ENCODE data around the gene PRTG.
"Not testable (repeated sequence)": the region's sequence is repeated elsewhere in the genome, so short reads cannot be mapped to it uniquely, and the experiment has no call there.

Gene PRTG

DNA sequence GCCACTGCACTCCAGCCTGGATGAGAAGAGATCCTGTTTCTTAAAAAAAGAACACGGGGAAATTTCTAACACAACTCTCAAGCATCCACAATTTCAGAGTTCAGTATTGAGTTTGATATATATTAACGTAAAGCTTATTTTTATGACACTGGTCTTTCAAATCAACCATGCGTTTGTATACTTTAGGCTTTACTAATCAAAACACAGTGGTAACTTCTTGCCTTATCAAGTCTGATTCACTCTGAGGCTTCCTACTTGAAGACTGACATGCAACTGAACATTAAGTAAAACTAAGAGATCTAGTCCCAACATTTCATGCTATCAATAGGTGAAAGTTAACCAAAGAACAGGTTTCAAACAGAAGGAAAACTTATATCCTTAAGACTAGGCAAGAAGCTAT, 46.7 kb downstream of the PRTG start:
- DNase-seq (ENCODE audit: low spot score) = no peak

DNA sequence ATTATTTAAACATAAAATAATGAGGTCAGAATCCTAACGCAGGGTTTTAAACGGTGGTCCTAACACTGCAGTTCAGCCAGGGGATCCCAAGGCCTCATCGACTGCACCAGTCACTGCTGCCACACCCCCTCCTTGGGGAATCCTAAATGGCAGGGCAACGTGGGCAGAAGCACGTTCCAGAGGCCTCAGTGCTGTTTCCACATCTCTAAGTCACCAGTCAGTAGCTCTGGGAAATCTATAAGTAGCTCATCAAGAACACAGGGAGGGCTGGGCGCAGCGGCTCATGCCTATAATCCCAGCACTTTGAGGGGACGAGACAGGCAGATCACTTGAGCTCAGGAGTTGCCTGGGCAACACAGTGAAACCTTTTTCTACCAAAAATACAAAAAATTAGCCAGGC, 47.5 kb downstream of the PRTG start:
- DNase-seq (ENCODE audit: low spot score) = no peak

DNA sequence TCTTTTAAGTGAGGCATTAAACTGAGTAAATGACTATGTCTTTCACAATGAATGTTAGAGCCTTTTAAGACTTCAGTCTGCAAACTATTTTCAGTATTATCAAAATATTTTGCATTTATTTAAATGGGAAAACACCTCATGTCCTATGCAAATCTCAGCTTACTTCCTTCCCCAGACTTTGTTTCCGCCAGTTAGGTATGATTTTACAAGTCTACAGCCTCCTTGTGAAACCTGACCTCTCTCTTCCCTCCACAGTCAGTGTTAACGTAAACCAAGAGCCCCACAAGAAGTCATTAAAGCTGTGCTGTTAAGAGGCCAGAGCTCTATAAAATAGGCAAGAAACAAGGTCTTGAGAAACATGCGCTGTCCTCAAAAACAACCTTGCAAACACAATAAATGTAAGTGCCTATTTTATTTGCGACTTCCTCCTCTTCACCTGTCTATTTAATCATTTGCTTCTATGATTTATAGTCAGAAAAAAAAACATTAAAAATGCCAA, 48.3 kb downstream of the PRTG start:
- no peak for DNase-seq (ENCODE audit: low spot score)

DNA sequence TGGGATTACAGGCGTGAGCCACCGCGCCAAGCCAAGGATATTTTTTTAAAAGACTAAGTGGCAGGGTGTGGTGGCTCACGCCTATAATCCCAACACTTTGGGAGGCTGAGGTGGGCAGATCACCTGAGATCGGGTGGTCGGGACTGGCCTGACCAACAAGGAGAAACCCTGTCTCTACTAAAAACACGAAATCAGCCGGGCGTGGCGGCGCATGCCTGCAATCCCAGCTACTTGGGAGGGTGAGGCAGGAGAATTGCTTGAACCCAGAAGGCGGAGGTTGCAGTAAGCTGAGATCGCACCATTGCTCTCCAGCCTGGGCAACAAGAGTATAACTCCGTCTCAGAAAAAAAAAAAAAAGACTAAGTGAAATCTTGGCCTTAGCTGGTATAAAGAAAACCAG, 49.8 kb downstream of the PRTG start:
- DNase-seq (ENCODE audit: low spot score) = not testable (repeated sequence)

DNA sequence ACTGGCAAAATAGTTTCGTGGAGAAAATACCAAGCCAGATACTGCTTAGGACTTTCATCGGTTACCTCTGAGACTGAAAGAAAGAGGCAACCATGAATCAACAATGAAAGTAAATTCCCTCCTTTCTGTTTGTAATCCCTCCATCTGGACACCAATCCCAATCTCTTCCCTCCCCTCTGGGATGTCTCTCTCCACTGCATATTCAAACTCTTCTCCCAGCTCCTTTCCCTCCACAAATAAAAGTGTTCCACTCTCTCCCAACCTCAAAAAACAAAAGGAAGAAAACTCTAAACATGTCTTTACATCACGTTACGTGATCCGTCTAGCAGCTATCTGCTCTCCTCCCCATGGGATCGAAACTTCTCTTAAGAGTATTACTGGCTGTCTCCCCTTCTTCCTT, 55.2 kb downstream of the PRTG start:
- DNase-seq (ENCODE audit: low spot score) = no peak

DNA sequence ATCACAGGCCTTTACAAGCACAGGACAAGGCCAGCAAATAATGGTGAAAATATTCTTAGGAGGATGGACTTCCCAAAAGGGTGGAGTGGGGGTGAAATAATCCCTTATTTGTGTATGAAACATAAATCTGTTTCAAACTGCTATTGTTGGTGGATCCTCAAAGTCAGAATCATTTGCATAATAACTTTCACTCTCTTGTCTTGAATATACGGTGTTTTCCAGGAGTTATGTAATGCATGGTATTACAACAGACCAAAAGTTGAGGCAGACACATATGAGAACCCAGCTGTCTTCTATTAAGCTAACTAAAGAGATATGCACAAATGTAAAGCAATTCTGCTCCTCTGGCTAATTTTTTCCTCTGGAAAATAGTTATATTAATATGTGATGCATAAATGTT, 57.7 kb downstream of the PRTG start:
- no peak for DNase-seq (ENCODE audit: low spot score)

DNA sequence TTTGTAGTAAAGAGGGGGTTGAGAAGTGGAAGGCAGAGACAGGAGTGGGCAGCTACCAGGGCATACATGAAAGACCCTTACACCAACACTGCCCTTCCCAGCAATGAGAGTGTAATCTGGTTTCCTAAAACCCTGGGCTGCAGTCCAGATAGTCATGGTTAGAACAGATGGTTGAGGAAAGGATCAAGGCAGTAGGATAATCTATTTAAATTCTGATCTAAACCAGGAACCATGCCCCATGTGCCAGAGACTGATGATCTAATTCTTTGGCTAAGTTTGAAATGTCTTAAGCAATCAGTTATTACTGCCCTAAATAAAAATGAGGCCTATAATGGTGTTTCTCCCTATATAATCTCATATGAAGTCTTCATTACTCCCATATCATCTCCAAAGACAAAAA, 59.6 kb downstream of the PRTG start:
- DNase-seq (ENCODE audit: low spot score) = no peak

DNA sequence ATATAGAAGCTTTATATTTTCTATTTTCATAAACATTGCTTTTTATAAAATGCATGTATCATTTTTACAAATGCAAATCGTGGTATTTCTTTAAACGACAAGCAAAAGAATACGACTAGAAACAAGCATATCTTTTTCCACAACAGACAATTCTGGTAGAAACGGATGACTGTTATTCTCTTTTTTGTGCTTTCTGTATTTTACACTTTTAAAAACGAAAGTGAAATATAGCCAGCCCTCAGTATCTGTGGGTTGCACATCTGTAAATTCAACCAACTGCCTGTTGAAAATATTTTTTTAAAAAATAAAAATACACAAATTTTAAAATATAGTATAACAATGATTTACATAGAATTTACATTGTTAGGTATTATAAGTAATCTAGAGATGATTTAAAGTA, 61.3 kb downstream of the PRTG start:
- no peak for DNase-seq (ENCODE audit: low spot score)

DNA sequence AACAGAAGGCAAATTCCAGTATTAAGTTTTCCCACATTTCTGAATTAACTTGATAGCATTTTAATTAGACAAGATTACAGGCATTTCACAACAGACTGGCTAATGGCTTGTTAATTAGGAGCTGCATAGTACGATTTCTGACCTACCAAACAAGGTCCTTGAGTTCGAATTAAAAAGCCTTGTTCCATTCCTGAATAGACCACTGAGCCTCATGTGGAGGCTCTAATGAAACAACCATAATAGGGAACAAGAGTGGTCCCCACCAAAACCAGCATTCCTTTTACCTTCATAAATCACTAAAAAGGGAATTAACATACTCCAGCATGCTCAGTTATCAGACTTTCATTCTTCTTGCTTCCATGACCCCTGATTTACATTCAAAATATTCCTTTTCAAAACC, 66.4 kb downstream of the PRTG start:
- no peak for DNase-seq (ENCODE audit: low spot score)

DNA sequence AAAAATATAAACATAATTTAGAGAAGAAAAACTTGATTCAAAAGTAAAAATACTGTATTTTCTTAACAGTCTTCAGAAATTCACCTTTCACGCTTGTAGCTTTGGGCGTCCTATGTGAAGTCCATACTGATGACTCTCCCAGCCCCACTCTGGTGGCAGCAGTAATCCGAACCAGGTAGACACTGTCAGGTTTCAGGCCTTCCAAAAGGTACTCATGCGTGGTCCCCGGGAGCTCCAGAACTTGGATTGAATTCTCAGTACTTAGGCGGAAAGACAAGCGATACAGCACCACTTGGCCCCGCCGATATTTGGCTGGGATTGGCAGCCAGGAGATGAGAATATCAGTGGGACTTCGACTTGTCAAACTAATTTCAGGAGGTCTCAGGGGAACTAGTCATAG, 69.7 kb downstream of the PRTG start:
- no peak for DNase-seq (ENCODE audit: low spot score)

DNA sequence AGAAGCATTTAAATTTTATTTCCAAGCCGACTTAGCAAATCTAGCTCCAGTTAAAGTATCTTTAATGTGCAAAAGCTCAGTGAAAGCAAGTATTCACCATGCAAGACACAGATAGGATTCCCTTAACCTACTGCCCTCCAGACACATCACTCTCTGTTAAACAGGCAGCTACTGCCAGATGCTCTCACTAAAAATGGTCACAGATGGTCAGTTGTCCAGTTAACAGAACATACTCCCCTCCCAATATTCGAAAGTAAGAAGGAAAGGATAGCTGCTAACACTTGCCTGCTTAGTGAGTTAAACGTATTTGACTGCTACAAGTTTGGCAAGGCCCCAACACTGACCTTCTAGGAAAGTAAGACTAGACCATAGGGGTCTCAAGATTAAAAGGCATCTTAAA, 73.7 kb downstream of the PRTG start:
- no peak for DNase-seq (ENCODE audit: low spot score)

DNA sequence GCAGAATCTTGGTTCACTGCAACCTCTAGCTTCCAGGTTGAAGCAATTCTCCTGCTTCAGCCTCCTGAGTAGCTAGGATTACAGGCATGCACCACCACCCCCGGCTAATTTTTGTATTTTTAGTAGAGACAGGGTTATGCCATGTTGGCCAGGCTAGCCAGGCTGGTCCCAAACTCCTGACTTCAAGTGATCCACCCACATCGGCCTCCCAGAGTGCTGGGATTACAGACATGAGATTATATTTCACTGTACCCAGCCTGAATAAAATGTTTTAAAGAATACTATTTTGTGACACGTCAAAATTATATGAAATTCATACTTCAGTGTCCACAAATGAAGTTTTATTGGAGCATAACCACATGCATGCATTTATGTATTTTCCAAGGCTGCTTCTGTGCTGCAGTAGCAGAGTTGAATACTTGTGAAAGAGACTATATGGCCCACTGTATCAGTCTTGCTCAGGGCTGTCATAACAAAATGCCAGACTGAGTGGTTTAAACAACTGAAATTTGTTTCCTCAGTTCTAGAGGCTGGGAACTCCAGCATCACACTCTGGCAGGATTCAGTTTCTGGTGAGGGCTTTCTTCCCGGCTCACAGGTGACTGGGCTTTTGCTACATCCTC, 77.2 kb downstream of the PRTG start:
- no peak for DNase-seq (ENCODE audit: low spot score)

DNA sequence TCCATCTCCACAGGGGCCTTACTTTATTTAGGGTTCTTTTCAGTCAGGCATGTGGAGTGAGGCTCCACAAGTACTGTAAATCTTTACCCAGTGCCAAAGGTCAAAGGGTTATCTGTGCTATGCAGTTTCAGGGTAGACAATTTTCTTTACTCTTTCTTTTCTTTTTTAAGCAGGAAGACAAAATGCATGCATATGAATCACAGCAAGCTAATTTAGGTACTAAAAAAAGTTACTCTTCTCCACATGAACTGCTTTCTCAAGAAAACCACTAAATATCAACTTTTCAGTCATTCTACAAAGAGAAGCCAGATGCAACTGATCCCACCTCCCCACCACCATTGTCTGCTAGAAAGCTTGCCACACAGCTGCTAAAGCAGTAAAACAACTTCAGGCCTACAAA, 81.5 kb downstream of the PRTG start:
- DNase-seq (ENCODE audit: low spot score) = no peak

DNA sequence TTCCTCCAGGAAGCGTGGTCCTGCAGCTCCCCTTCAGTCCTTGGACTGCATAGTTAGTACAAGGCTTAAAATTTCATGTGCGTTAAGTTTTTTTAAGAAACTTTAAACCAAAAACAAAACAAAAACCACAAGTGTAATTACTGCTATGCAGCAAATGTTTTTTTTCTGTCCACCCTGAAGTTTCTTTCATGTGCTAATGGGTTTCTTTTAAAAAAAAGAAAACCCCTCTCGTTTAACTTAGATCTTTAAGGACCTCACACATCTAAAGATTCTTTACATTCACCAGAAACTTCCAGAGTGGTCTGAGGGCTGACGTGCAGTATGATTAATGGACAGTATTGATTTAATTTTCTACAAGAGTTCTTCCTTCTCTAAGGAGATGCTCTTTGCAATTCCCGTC, 82.8 kb downstream of the PRTG start:
- DNase-seq (ENCODE audit: low spot score) = no peak

DNA sequence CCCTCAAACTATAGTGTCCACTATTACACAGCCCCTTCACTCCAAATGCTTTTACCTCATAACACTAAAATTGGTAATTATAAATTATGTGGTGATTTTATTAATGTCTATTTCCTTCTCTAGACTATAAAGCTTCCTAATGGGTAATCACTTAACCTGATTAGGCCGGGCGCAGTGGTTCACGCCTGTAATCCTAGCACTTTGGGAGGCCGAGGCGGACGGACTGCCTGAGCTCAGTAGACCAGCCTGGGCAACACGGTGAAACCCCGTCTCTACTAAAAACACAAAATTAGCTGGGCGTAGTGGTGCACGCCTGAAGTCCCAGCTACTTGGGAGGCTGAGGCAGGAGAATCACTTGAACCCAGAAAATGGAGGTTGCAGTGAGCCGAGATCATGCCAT, 83.5 kb downstream of the PRTG start:
- no peak for DNase-seq (ENCODE audit: low spot score)

DNA sequence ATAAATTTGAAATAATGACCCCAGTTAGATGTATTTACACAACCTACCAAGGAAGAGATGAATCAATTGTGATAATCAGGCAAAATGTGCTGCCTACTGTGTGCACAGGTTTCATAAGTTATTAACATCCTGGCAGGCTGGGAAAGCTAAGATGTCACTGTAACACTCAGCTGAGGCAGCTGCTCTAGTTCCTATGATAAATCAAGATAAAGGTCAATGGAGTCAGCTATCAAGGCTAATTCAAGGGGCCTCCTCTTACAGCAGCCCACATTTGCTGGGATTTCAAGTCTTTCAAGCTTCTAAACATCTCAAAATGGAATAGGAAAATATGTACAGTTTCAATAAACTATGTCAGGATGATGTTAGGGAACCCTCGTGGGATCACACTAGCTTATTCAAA, 84.1 kb downstream of the PRTG start:
- no peak for DNase-seq (ENCODE audit: low spot score)

DNA sequence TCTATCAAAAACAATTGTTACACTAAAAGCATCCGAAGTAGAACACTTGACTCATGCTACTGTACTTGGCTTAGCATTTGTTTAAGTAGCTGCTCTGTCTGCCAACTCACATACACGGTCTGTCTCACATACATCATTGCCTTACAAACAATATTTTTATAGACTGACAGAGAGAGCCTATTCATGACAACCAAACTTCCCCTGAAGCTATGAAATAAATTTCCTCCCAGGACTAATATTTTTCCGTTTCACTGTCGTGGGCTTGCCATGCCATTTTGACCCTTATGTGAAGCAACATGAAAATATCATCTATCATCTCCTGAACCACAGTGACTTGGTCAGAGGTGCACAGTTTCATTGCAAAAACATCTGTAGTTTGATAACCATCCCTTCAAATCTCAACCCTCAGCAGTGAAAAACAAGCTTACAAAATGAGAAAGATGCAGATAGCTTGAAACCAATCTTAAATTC, 88.4 kb downstream of the PRTG start:
- DNase-seq (ENCODE audit: low spot score) = no peak

DNA sequence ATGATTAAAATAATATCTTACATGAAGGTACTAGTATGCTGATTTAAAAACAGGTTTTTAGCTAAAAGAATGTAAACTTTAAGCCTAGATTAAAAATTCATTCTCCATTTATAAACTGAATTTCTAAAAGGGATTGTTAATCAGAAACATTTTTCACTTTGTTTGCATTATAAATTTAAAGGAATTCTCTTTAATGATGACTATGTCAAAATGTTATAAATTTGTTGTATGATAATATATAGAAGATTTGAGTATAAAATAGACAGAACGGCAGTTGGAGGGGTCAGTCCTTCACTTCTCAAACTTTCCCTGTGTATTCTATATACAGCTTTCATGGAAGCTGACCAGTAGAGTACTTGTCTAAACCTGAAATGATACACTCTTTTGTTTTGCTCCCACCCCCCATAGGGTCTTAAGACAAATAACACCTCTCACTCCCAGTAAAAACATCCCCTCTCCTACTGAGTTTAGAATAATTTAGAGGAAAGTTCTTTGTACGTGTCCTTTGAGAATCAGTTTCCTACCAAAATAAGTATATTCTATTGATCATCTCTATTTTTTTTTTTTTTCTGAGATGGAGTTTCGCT, 90.0 kb downstream of the PRTG start:
- no peak for DNase-seq (ENCODE audit: low spot score)

DNA sequence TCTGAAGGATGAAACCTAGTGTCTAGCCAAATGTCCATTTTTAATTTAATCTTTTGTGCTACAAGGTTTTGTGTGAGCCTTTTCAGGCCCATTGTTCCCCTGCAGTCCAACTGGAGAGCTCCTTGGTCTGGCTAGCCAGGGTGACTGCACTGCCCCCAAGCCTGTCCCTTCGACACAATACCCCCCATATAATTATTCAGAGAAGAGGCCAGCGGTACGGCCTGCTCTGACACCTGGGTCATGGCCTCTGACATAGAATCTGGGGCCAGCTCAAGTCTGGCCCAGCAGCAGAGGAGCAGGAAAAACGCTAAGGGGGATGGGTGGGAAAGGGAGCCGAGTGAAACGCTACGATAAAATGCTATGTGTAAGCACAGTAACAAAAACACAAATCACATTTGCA, 90.6 kb downstream of the PRTG start:
- DNase-seq (ENCODE audit: low spot score) = no peak

DNA sequence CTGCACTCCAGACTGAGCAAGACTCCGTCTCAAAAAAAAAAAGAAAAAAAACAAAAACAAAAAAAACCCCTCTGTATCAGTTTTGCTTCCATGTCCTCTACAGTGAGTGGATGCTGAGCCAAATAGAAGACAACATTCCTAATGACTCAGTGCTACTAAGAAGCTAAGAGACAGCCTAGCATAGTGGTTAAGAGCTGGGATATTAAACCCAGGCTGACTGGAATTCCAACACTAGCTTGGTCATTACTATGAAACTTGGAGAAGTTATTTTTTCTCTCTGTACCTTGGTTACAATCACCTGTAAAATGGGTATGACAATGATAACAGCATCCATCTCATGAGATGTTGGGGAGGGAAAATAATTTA, 93.9 kb downstream of the PRTG start:
- DNase-seq (ENCODE audit: low spot score) = no peak

DNA sequence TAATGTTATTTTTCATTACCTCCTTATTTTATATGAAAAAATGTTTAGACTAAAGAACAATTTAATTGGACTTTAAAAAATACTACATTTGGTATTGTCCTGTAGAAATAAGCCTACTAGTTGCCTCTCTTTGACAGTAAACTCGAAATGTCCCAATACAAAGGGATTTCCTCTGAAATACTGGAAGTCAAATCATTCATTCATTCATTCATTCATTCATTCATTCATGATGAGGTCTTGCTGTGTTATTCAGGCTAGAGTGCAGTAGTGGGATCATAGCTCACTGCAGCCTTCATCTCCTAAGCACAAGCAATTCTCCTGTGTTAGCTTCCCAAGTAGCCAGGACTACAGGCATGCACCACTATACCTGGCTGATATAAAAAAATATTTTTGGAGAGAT, 104.2 kb downstream of the PRTG start:
- DNase-seq (ENCODE audit: low spot score) = no peak

DNA sequence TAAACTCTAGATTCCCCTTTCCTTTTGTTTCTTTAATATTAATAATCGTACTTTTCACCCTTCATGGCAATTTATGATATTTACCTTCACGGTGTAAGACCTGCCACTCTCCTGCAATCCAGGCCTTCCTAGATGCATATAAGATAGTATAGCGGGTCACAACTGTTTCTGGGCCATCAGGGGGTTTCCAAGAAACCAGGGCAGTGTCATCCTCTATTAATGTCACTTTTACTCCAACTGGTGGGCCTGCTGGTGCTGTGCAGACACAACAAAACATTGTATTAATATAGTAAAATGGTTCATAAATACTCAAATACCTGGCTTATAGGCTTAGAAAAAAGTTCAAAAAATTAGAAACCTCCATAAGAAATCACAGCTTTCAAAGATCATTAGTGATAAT, 105.9 kb downstream of the PRTG start:
- DNase-seq (ENCODE audit: low spot score) = no peak

DNA sequence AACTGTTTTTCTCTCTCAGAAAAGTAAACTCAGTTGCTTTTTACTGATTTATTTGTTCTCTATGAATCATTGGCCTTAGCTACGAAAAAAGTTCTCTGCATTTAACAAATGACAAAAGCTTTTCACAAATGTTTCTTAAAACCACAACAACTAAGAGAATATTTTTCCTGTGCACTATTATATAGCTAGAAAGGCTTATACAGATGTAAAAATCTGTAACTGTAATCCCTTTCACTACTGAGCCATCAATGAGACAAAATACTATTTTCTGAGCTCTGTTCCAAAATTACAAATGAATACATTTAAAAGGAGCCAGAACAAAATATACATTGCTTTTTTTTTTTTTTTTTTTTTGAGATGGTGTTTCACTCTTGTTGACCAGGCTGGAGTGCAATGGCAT, 109.2 kb downstream of the PRTG start:
- DNase-seq (ENCODE audit: low spot score) = no peak

DNA sequence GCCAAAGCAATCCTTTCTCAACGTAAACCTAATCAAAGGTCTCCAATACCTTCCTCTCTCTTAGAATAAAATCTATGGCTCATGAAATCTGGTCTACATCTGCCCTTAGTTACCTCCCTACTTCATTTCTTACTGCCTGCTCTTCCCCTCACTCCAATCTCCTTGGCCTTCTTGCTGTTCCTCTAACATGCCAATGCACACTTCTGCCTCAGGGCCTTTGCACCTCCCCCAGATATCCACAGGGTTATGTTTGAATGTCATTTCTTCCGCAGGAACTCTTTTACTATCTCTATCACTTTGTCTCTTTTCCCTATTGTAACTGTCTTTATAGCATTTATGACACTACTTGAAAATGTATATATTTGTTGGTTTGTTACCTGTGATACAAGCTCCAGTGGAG, 110.5 kb downstream of the PRTG start:
- no peak for DNase-seq (ENCODE audit: low spot score)
